Ovary (tissue), 9 donors: ENCODE results near the gene JAG2. TPM values are rescaled to one million over a fixed set of nuclear protein-coding genes. Genes with fewer than 3 reads are reported as not detected.

ENCODE experiments used
- DNase-seq, 5 donors: peaks; one replicate each; pipeline ENCODE4 v3.0.0-alpha.2; 2019 to 2020
- H3K27ac ChIP-seq, 2 donors: fragments of 200-600 bp; one replicate each; pipeline versions ENCODE4 v1.5.1 to v1.8.0; 2019 to 2022
- H3K27me3 ChIP-seq: fragments of 200-600 bp; one replicate; pipeline ENCODE4 v1.8.0; 2022
- H3K36me3 ChIP-seq: fragments of 200-600 bp; sonication (generic); one replicate; pipeline ENCODE4 v1.5.1; 2019
- H3K4me1 ChIP-seq: one replicate; pipeline ENCODE4 v1.8.1; 2013; ENCODE audit warnings: mild to moderate bottlenecking, moderate library complexity; ENCODE audit not compliant: insufficient read depth
- H3K4me3 ChIP-seq: fragments of 200-600 bp; sonication (generic); one replicate; pipeline ENCODE4 v1.5.1; 2017
- H3K9me3 ChIP-seq, 2 donors: fragments of 200-600 bp in 1 of 2; sonication (generic) in 1 of 2; one replicate each; pipeline versions ENCODE4 v1.5.1 to v1.8.1; 2013 to 2019; ENCODE audit warnings: mild to moderate bottlenecking in 1 of 2, moderate library complexity in 1 of 2
- CTCF ChIP-seq, 3 donors: fragments of 450-650 bp in 2 of 3; fragments of 200-600 bp in 1 of 3; IDR thresholded peaks; one replicate each; pipeline versions ENCODE4 v1.5.1 to v1.8.0; 2016 to 2022; ENCODE audit warnings: antibody characterized with exemption in 3 of 3, mild to moderate bottlenecking in 1 of 3
- EP300 ChIP-seq: sonication (generic); formaldehyde crosslinking; IDR thresholded peaks from one replicate; pipeline ENCODE4 v1.6.1; 2017; ENCODE audit warnings: antibody characterized with exemption
- POLR2A ChIP-seq: fragments of 450-650 bp; IDR thresholded peaks from one replicate; pipeline ENCODE4 v1.6.1; 2017; ENCODE audit warnings: antibody characterized with exemption, mild to moderate bottlenecking, moderate library complexity
- WGBS, 3 donors: extraction: QIAGEN DNeasy Blood & Tissue Kit in 1 of 3; methylation state at CpG; one replicate each; pipeline versions ENCODE4 v1.1.5 to v1.1.7; 2013 to 2017; 5-methylcytosine and 5-hydroxymethylcytosine counted together
- intact Hi-C, 4 donors: fragments of 100-400 bp; cut with DNase I; formaldehyde crosslinking; loops; one replicate each; pipeline versions ENCODE4 v1.11.0 to v1.15.1; 2022 to 2023
- polyA plus RNA-seq, 2 donors: library from polyadenylated mRNA; stranded (reverse); fragments of 200-250 nt in 1 of 2; fragments of 350-450 nt in 1 of 2; fragmentation: Illumina TruSeq in 1 of 2; extraction: RNeasy Lipid Tissue Mini Kit (QIAGEN cat#74804) in 1 of 2; gene quantifications; one replicate each; pipeline ENCODE4 v1.2.3, GENCODE V29; 2013 to 2014
- total RNA-seq, 7 donors: library from RNA; depleted of rRNA in 2 of 7; stranded (reverse); fragments of >200 nt in 2 of 7; fragmentation: NEBNext Ultra II Directional in 3 of 7; extraction: Animal tissue kit (Norgen Biotek cat#: 25700) in 3 of 7; gene quantifications; one replicate each; pipeline versions ENCODE4 v1.1.0 to v1.2.4, GENCODE V29; 2016 to 2023
- donor health status: DM: no; HTN: no; CAD: no; lungs with moderate emphysema.
- donor health status: DM: no; HTN: no; CAD: no.
- donor health status: Bipolar disorder and iron deficiency.
- donor health status: DM: yes; HTN: yes; CAD: no.
- donor health status: DM: no; HTN: no; CAD: no.
- donor health status: DM: yes; HTN: yes; CAD: no.

JAG2 gene
- total and polyA plus RNA-seq, 9 donors, result 0.78 to 10.2 (median 6.5) TPM

- TF ChIP-seq POLR2A (no peak), CTCF (IDR thresholded peaks at IDR 0.05) (no peak), EP300 (no peak)
- DNase-seq, result no peak
- Histone ChIP-seq H3K36me3 (no peaks in the 10 kb centered on the region), H3K4me1 (no peaks in the 10 kb centered on the region), H3K27ac (no peak overlapping the region), H3K27me3 (no peaks in the 10 kb centered on the region), H3K4me3 (no peak overlapping the region), H3K9me3 (no peaks in the 10 kb centered on the region)
- intact Hi-C loops, result no loop called here
- 68 to 78% (median 76%) methylated on average over 31 of the region's 31 CpGs for WGBS, 3 donors
Observed at GRCh38 chr14:105156414-105157375, 11.9 kb downstream of the JAG2 start.

- DNase-seq, result no peak
- WGBS, 3 donors, result 66 to 77% (median 67%) methylated on average over 35 to 48 of the region's 48 CpGs
- Histone ChIP-seq H3K27ac (no peak overlapping the region), H3K4me3 (no peak overlapping the region), H3K4me1 (no peaks in the 10 kb centered on the region), H3K27me3 (no peaks in the 10 kb centered on the region), H3K9me3 (no peaks in the 10 kb centered on the region), H3K36me3 (no peaks in the 10 kb centered on the region)
- intact Hi-C loops, result no loop called here
- TF ChIP-seq CTCF (IDR thresholded peaks at IDR 0.05) (no peak), EP300 (no peak), POLR2A (no peak)
Observed at GRCh38 chr14:105155681-105156413, 12.7 kb downstream of the JAG2 start.

- WGBS, 3 donors, result 74 to 83% (median 78%) methylated on average over 24 of the region's 24 CpGs
- Histone ChIP-seq H3K4me3 (no peak overlapping the region), H3K27ac (no peak overlapping the region), H3K36me3 (no peaks in the 10 kb centered on the region), H3K4me1 (no peaks in the 10 kb centered on the region), H3K9me3 (no peaks in the 10 kb centered on the region), H3K27me3 (no peaks in the 10 kb centered on the region)
- no peak for TF ChIP-seq POLR2A
- no peak for TF ChIP-seq EP300
- TF ChIP-seq CTCF (IDR thresholded peaks at IDR 0.05), result no peak
- DNase-seq, result no peak
- intact Hi-C loops, result no loop called here
Observed at GRCh38 chr14:105155071-105155651, 13.4 kb downstream of the JAG2 start.

- TF ChIP-seq CTCF (IDR thresholded peaks at IDR 0.05), result no peak
- no peak for TF ChIP-seq EP300
- no peak for TF ChIP-seq POLR2A
- Histone ChIP-seq H3K36me3 (no peaks in the 10 kb centered on the region), H3K27me3 (no peaks in the 10 kb centered on the region), H3K9me3 (no peaks in the 10 kb centered on the region), H3K4me1 (no peaks in the 10 kb centered on the region), H3K4me3 (no peak overlapping the region), H3K27ac (no peak overlapping the region)
- 60 to 65% (median 64%) methylated on average over 12 of the region's 12 CpGs for WGBS, 3 donors
- intact Hi-C loops, result no loop called here
- DNase-seq, result no peak
Observed at GRCh38 chr14:105154476-105154871, 14.1 kb downstream of the JAG2 start.
